Calu3 (cell line): Measurements from ENCODE around the gene AP4E1. TPM values are rescaled to one million over a fixed set of nuclear protein-coding genes. Genes with fewer than 3 reads are reported as not detected.

Experiments
- BruUV-seq: library from RNA; stranded (reverse); fragments of 400-500 nt; replicated peaks from 2 replicates; lab custom pipeline; 2021; lab: Mats Ljungman, UMichigan
- CTCF ChIA-PET: fragments of 300-600 bp; sonication (Branson Sonifier 250); formaldehyde crosslinking; loops from one replicate; lab custom pipeline; 2022; ENCODE audit warnings: antibody characterized with exemption; lab: Charles Lee
- DNase-seq: peaks from one replicate; pipeline ENCODE4 v3.0.0; 2022
- H3K27ac Mint-ChIP-seq: one replicate; pipeline ENCODE4 v1.8.0; 2022; ENCODE audit warnings: mixed read lengths; ENCODE audit not compliant: unreplicated experiment
- H3K27me3 Mint-ChIP-seq: one replicate; pipeline ENCODE4 v1.8.0; 2022; ENCODE audit warnings: mixed read lengths; ENCODE audit not compliant: unreplicated experiment
- H3K36me3 Mint-ChIP-seq: one replicate; pipeline ENCODE4 v1.8.0; 2022; ENCODE audit warnings: mild to moderate bottlenecking, moderate library complexity, mixed read lengths; ENCODE audit not compliant: insufficient read depth, unreplicated experiment
- H3K4me1 Mint-ChIP-seq: one replicate; pipeline ENCODE4 v1.8.0; 2022; ENCODE audit warnings: mild to moderate bottlenecking, low read depth, mixed read lengths; ENCODE audit not compliant: unreplicated experiment
- H3K4me3 Mint-ChIP-seq: one replicate; pipeline ENCODE4 v1.8.0; 2022; ENCODE audit warnings: mild to moderate bottlenecking, low read depth, moderate library complexity, mixed read lengths; ENCODE audit not compliant: unreplicated experiment
- H3K9me3 Mint-ChIP-seq: one replicate; pipeline ENCODE4 v1.8.0; 2022; ENCODE audit warnings: low read depth, mixed read lengths; ENCODE audit not compliant: unreplicated experiment
- intact Hi-C: fragments of 100-400 bp; cut with micrococcal nuclease; formaldehyde crosslinking; loops from one replicate; pipeline ENCODE4 v1.10.0; 2022; ENCODE audit not compliant: unreplicated experiment
- total RNA-seq: library from RNA; stranded (reverse); gene quantifications from 2 replicates; pipeline ENCODE4 v1.2.3, GENCODE V29; 2022
- TF ChIP-seq, protein P1 (sequence below): fragments of 200-600 bp; IDR thresholded peaks from one replicate; pipeline ENCODE4 v1.8.0; 2022; ENCODE audit warnings: antibody characterized with exemption; ENCODE audit not compliant: unreplicated experiment

The AP4E1 gene
- total RNA-seq, 1 experiment from 2014 or later = 10.7 TPM

DNA sequence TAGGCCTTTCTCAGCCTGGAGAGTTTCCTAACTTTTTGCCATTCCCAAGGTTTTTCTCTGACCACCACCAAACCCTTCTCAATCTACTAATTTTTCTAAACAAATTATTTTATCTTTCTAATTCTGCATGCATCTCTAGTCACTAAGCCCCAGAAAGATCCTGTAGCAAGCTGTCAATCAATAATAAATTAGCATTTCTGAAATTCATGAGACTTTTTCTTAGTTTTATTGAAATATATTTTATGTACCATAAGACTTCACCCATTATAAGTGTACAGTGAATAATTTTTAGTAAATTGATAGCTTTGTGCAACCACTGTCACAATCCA, 22.4 kb upstream of the AP4E1 start:
- H3K27ac Mint-ChIP-seq = peak overlapping the region; percentile 94
- H3K4me1 Mint-ChIP-seq = peaks cover 48% of the 10 kb centered on the region
- no peaks in the 10 kb centered on the region for H3K9me3 Mint-ChIP-seq
- DNase-seq = no peak
- H3K27me3 Mint-ChIP-seq = no peaks in the 10 kb centered on the region
- TF ChIP-seq, protein P1, sequence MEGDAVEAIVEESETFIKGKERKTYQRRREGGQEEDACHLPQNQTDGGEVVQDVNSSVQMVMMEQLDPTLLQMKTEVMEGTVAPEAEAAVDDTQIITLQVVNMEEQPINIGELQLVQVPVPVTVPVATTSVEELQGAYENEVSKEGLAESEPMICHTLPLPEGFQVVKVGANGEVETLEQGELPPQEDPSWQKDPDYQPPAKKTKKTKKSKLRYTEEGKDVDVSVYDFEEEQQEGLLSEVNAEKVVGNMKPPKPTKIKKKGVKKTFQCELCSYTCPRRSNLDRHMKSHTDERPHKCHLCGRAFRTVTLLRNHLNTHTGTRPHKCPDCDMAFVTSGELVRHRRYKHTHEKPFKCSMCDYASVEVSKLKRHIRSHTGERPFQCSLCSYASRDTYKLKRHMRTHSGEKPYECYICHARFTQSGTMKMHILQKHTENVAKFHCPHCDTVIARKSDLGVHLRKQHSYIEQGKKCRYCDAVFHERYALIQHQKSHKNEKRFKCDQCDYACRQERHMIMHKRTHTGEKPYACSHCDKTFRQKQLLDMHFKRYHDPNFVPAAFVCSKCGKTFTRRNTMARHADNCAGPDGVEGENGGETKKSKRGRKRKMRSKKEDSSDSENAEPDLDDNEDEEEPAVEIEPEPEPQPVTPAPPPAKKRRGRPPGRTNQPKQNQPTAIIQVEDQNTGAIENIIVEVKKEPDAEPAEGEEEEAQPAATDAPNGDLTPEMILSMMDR = no peak
- peak overlapping the region; percentile 55 for H3K4me3 Mint-ChIP-seq
- BruUV-seq = no TSS peak
- intact Hi-C loops = no loop called here
- H3K36me3 Mint-ChIP-seq = peaks cover 17% of the 10 kb centered on the region
- CTCF ChIA-PET = interaction anchor here (1.0 to 1.1 kb wide), 2 partner anchors 13 to 89 kb away, joined by 3 to 4 read pairs; no protein-coding TSS in a partner anchor

DNA sequence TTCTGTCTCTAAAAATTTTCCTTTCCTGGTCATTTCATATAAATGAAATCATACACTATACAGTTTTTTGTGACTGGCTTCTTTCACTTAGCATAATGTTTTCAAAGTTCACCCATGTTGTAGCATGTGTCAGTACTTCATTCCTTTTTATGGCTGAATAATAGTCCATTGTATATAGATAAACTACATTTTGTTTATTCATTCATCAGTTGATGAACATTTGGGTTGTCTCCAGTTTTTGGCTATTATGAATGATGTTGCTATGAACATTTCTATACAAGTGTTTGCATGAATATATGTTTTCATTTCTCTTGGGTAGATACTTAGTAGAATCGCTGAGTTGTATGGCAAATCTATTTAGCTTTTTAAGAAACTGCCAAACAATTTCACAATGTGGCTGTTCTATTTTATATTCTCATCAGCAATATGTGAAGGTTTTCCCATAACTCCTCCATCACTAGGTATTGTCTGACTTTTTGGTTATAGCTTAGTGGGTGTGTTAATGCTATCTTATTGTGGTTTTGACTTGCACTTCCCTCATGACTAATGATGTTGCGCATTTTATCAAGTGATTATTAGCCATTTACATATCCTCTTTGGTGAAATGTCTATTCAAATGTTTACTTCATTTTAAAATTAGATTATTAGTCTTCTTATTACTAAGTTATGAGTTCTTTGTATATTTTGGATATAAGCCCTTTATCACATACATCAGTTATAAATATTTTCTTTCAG, 21.7 kb upstream of the AP4E1 start:
- H3K4me3 Mint-ChIP-seq = no peak overlapping the region
- H3K27me3 Mint-ChIP-seq = no peaks in the 10 kb centered on the region
- BruUV-seq = no TSS peak
- H3K27ac Mint-ChIP-seq = no peak overlapping the region
- H3K36me3 Mint-ChIP-seq = peaks cover 11% of the 10 kb centered on the region
- intact Hi-C loops = no loop called here
- no peak for DNase-seq
- TF ChIP-seq, protein P1 = no peak
- H3K9me3 Mint-ChIP-seq = no peaks in the 10 kb centered on the region
- CTCF ChIA-PET = interaction anchor here (1.0 to 1.1 kb wide), 2 partner anchors 14 to 90 kb away, joined by 3 to 4 read pairs; no protein-coding TSS in a partner anchor
- peaks cover 41% of the 10 kb centered on the region for H3K4me1 Mint-ChIP-seq

DNA sequence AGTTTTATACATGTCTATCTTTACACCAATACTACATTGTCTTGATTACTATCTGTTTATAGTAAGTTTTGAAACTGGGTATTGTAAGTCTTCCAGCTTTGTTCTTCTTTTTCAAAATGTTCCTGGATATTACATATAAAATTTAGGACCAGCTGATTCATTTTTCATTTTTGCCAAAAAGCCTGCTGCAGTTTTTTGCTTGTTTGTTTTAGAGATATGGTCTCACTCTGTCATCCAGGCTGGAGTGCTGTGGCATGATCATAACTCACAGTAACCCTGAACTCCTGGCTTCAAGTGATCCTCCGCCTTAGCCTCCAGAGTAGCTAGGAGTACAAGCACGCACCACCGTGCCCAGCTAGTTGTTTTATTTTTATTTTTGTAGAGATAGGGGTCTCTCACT, 20.4 kb upstream of the AP4E1 start:
- Mint-ChIP-seq H3K4me1 (peaks cover 32% of the 10 kb centered on the region), H3K4me3 (no peak overlapping the region), H3K27me3 (no peaks in the 10 kb centered on the region), H3K27ac (no peak overlapping the region), H3K36me3 (peaks cover 11% of the 10 kb centered on the region), H3K9me3 (no peaks in the 10 kb centered on the region)
- no TSS peak for BruUV-seq
- TF ChIP-seq, protein P1 = no peak
- CTCF ChIA-PET = no interaction called here
- intact Hi-C loops = no loop called here
- no peak for DNase-seq

DNA sequence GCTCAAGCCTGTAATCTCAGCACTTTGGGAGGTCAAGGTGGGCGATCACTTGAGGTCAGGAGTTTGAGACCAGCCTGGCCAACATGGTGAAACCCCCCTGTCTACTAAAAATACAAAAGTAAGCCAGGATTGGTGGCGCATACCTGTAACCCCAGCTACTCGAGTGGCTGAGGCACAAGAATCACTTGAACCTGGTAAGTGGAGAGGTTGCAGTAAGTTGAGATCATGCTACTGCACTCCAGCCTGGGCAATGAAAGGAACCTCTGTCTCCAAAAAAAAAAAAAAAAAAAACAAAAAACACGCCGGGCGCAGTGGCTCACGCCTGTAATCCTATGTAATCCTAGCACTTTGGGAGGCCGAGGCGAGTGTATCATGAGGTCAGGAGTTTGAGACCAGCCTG, 18.9 kb upstream of the AP4E1 start:
- H3K4me1 Mint-ChIP-seq = peaks cover 20% of the 10 kb centered on the region
- H3K27ac Mint-ChIP-seq = no peak overlapping the region
- H3K36me3 Mint-ChIP-seq = peaks cover 11% of the 10 kb centered on the region
- BruUV-seq = no TSS peak
- intact Hi-C loops = no loop called here
- CTCF ChIA-PET = no interaction called here
- TF ChIP-seq, protein P1 = no peak
- no peaks in the 10 kb centered on the region for H3K27me3 Mint-ChIP-seq
- H3K4me3 Mint-ChIP-seq = no peak overlapping the region
- peaks cover 5% of the 10 kb centered on the region for H3K9me3 Mint-ChIP-seq
- DNase-seq = no peak
